BLaER1 treated with 17β-estradiol and CSF1 and Interleukin-3, amounts not matched to agents 10 nM and 100 nM (cell line): ENCODE results near the gene PCDHA8.

Experiments used
- H3K27ac ChIP-seq, 11 experiments: shearing (Covaris generic); formaldehyde crosslinking; 2 replicates each; pipeline ENCODE4 v1.8.1; 2022
- H3K27me3 ChIP-seq, 11 experiments: shearing (Covaris generic); formaldehyde crosslinking; 2 replicates each; pipeline ENCODE4 v1.8.1; 2022
- H3K36me3 ChIP-seq, 11 experiments: shearing (Covaris generic); formaldehyde crosslinking; 2 replicates each; pipeline ENCODE4 v1.8.1; 2022
- H3K4me1 ChIP-seq, 10 experiments: shearing (Covaris generic); formaldehyde crosslinking; 2 replicates each; pipeline ENCODE4 v1.8.1; 2022
- H3K4me2 ChIP-seq, 11 experiments: shearing (Covaris generic); formaldehyde crosslinking; 2 replicates each; pipeline ENCODE4 v1.8.1; 2022
- H3K4me3 ChIP-seq, 10 experiments: shearing (Covaris generic); formaldehyde crosslinking; 2 replicates each; pipeline ENCODE4 v1.8.1; 2022
- H3K9ac ChIP-seq, 11 experiments: shearing (Covaris generic); formaldehyde crosslinking; 2 replicates each; pipeline ENCODE4 v1.8.1; 2022
- H3K9me3 ChIP-seq, 11 experiments: shearing (Covaris generic); formaldehyde crosslinking; replicated peaks in 1 of 11; 2 replicates each; pipeline ENCODE4 v1.8.1; 2022
- H4K20me1 ChIP-seq, 11 experiments: shearing (Covaris generic); formaldehyde crosslinking; 2 replicates each; pipeline ENCODE4 v1.8.1; 2022
- Cebpa-rat ChIP-seq, 11 experiments: shearing (Covaris generic); IDR thresholded peaks; 2 replicates each; pipeline ENCODE4 v1.8.1; 2022

The PCDHA8 gene

DNA sequence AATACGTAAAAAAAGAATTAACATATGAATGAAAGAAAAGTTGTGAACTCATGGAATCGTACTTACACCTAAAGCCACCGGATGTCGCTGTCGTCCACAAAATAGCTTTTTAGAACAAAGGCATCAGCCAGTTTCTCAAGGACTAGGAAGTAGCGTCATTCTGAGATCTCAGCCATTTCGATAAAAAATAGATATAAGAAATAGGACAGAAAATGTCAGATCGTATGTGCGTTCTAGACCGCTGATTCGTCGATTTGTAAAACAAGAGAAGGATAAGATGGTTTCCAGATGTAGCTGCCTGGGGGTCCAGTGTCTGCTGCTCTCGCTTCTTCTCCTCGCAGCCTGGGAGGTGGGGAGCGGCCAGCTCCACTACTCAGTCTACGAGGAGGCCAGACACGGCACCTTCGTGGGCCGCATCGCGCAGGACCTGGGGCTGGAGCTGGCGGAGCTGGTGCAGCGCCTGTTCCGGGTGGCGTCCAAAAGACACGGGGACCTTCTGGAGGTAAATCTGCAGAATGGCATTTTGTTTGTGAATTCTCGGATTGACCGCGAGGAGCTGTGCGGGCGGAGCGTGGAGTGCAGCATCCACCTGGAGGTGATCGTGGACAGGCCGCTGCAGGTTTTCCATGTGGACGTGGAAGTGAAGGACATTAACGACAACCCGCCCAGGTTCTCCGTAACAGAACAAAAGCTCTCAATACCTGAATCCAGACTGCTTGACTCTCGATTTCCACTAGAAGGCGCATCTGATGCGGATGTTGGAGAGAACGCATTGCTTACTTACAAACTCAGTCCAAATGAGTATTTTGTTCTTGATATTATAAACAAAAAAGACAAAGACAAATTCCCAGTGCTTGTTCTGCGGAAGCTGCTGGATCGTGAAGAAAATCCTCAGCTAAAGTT is 15.0 kb downstream of the PCDHA8 start, which contains the start of gene PCDHA10:
Gene PCDHA10 (plus strand): TSS at position 126 of the 903 bp plus-strand sequence. CDS start 152 bp downstream, at position 278.
- Histone ChIP-seq H3K36me3 (no peaks in the 10 kb centered on the region), H3K9ac (no peak within 1 kb of the TSS), H3K27ac (no peak within 1 kb of the TSS), H3K27me3 (no peaks in the 10 kb centered on the region), H3K4me2 (no peak within 1 kb of the TSS), H3K4me1 (no peaks in the 10 kb centered on the region), H3K4me3 (no peak within 1 kb of the TSS), H4K20me1 (no peaks in the 10 kb centered on the region), H3K9me3 (peaks cover 29 to 46% (median 33%) of the 10 kb centered on the region in 11 experiments)
- TF ChIP-seq Cebpa-rat (IDR thresholded peaks at IDR 0.05) = no peak

DNA sequence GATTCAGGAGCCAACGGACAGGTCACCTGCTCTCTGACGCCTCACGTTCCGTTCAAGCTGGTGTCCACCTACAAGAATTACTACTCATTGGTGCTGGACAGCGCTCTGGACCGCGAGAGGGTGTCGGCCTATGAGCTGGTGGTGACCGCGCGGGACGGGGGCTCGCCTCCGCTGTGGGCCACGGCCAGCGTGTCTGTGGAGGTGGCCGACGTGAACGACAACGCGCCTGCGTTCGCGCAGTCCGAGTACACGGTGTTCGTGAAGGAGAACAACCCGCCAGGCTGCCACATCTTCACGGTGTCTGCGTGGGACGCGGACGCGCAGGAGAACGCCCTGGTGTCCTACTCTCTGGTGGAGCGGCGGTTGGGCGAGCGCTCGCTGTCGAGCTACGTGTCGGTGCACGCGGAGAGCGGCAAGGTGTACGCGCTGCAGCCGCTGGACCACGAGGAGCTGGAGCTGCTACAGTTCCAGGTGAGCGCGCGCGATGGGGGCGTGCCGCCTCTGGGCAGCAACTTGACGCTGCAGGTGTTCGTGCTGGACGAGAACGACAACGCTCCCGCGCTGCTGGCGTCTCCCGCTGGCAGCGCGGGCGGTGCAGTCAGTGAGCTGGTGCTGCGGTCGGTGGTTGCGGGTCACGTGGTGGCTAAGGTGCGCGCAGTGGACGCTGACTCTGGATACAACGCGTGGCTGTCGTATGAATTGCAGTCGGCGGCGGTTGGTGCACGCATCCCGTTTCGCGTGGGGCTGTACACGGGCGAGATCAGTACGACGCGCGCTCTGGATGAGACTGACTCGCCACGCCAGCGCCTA is 16.4 kb downstream of the PCDHA8 start:
- H3K4me2 ChIP-seq = no peak overlapping the region

DNA sequence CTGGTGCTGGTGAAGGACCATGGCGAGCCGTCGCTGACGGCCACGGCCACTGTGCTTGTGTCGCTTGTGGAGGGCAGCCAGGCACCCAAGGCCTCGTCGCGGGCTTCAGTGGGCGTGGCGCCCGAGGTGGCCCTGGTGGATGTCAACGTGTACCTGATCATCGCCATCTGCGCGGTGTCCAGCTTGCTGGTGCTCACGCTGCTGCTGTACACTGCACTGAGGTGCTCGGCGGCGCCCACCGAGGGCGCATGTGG is 16.9 kb downstream of the PCDHA8 start:
- no peak for TF ChIP-seq Cebpa-rat (IDR thresholded peaks at IDR 0.05)

More for the DNA sequence above, 16.4 kb downstream of the PCDHA8 start:
- no peak overlapping the region for H3K9ac ChIP-seq
- H3K4me1 ChIP-seq = no peaks in the 10 kb centered on the region
- no peak for TF ChIP-seq Cebpa-rat (IDR thresholded peaks at IDR 0.05)
- no peak overlapping the region for H3K4me3 ChIP-seq
- H4K20me1 ChIP-seq = no peaks in the 10 kb centered on the region
- H3K9me3 ChIP-seq = peaks cover 42 to 59% (median 47%) of the 10 kb centered on the region in 11 experiments
- no peaks in the 10 kb centered on the region for H3K27me3 ChIP-seq
- H3K27ac ChIP-seq = no peak overlapping the region
- H3K36me3 ChIP-seq = no peaks in the 10 kb centered on the region

DNA sequence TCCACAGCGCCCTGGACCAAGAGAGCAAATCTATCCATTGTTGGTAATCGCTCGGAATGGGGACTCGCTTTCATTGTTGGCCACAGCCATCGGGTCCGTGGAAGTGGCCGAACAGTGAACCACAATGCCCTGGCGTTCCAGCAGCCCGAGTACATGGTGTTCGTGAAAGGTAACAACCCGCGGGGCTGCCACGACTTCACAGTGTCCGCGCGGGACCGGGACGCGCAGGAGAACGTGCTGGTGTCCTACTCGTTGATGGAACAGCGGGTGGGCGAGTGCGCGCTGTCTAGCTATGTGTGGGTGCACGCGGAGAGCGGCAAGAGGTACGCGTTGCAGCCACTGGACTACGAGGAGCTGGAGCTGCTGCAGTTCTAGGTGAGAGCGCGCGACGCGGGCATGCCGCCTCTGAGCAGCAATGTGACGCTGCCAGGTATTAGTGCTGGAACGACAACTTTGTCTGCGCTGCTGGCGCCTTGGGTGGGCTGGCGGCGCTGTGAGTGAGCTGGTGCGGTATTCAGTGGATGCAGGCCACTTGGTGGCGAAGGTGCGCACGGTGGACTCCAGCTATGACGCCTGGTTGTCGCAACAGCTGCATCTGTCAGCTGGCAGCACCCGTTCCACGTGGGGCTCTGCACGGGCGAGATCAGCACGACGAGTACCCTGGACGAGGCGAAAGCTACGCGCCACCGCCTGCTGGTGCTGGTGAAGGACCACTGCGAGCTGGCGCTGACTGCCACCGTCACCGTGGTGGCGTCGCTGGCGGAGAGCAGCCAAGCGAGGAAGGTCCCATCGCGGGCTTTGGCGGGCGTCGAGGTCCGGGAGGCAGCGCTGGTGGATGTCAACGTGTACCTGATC is 21.7 kb downstream of the PCDHA8 start:
- Histone ChIP-seq H3K9me3 (peaks cover 29 to 42% (median 35%) of the 10 kb centered on the region in 11 experiments), H4K20me1 (no peaks in the 10 kb centered on the region), H3K4me3 (no peak overlapping the region), H3K4me2 (no peak overlapping the region), H3K27ac (no peak overlapping the region), H3K27me3 (no peaks in the 10 kb centered on the region), H3K36me3 (no peaks in the 10 kb centered on the region), H3K4me1 (no peaks in the 10 kb centered on the region), H3K9ac (no peak overlapping the region)
- no peak for TF ChIP-seq Cebpa-rat (IDR thresholded peaks at IDR 0.05)

More for the DNA sequence above, 16.9 kb downstream of the PCDHA8 start:
- Histone ChIP-seq H3K9ac (no peak overlapping the region), H4K20me1 (no peaks in the 10 kb centered on the region), H3K4me2 (no peak overlapping the region), H3K9me3 (peaks cover 47 to 61% (median 51%) of the 10 kb centered on the region in 11 experiments), H3K27ac (no peak overlapping the region), H3K27me3 (no peaks in the 10 kb centered on the region), H3K36me3 (no peaks in the 10 kb centered on the region), H3K4me1 (no peaks in the 10 kb centered on the region), H3K4me3 (no peak overlapping the region)

DNA sequence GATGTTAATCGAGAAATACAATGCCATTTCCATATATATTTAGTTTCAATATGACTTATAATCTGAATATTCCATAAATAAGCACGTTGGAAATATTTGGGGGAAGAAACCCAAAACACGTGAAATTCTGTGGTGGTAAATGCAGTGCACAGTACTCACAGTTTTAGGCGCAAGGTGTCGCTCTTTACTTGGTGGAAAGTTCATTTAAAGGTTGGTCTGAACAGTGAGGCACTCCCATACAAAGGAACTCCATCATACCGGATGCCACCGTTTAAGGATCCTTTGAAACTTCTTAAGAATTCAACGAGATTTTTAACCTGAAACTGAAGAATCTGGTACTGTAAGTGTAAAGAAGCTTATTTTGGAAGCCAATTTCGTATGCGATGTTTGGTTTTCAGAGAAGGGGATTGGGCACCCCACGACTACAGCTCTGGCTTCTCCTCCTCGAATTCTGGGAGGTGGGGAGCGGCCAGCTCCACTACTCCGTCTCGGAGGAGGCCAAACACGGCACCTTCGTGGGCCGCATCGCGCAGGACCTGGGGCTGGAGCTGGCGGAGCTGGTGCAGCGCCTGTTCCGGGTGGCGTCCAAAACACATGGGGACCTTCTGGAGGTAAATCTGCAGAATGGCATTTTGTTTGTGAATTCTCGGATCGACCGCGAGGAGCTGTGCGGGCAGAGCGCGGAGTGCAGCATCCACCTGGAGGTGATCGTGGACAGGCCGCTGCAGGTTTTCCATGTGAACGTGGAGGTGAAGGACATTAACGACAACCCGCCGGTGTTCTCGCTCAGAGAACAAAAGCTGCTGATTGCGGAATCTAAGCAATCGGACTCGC is 28.0 kb downstream of the PCDHA8 start, which contains the start of gene PCDHA11:
Gene PCDHA11 (plus strand): TSS at position 237 of the 834 bp plus-strand sequence. CDS start 147 bp downstream, at position 384.
- TF ChIP-seq Cebpa-rat (IDR thresholded peaks at IDR 0.05) = no peak
- no peak within 1 kb of the TSS for H3K9ac ChIP-seq
- no peak within 1 kb of the TSS for H3K27ac ChIP-seq
- H3K4me3 ChIP-seq = no peak within 1 kb of the TSS
- peaks cover 25 to 40% (median 28%) of the 10 kb centered on the region in 11 experiments for H3K9me3 ChIP-seq
- H3K4me2 ChIP-seq = no peak within 1 kb of the TSS
- no peaks in the 10 kb centered on the region for H3K27me3 ChIP-seq
- H3K4me1 ChIP-seq = no peaks in the 10 kb centered on the region
- H4K20me1 ChIP-seq = no peaks in the 10 kb centered on the region
- no peaks in the 10 kb centered on the region for H3K36me3 ChIP-seq

DNA sequence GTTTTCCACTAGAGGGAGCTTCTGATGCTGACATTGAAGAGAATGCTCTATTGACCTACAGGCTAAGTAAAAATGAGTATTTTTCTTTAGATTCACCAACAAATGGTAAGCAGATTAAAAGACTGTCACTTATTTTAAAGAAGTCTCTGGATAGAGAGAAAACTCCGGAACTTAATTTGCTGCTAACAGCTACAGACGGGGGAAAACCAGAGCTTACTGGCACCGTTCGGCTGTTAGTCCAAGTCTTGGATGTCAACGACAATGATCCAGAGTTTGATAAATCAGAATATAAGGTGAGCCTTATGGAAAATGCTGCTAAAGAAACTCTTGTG is 28.5 kb downstream of the PCDHA8 start:
- Histone ChIP-seq H4K20me1 (no peaks in the 10 kb centered on the region), H3K4me1 (no peaks in the 10 kb centered on the region), H3K9ac (no peak overlapping the region), H3K9me3 (peaks cover 25 to 40% (median 28%) of the 10 kb centered on the region in 11 experiments), H3K4me3 (no peak overlapping the region), H3K27ac (no peak overlapping the region), H3K36me3 (no peaks in the 10 kb centered on the region), H3K27me3 (no peaks in the 10 kb centered on the region), H3K4me2 (no peak overlapping the region)
- TF ChIP-seq Cebpa-rat (IDR thresholded peaks at IDR 0.05) = no peak

DNA sequence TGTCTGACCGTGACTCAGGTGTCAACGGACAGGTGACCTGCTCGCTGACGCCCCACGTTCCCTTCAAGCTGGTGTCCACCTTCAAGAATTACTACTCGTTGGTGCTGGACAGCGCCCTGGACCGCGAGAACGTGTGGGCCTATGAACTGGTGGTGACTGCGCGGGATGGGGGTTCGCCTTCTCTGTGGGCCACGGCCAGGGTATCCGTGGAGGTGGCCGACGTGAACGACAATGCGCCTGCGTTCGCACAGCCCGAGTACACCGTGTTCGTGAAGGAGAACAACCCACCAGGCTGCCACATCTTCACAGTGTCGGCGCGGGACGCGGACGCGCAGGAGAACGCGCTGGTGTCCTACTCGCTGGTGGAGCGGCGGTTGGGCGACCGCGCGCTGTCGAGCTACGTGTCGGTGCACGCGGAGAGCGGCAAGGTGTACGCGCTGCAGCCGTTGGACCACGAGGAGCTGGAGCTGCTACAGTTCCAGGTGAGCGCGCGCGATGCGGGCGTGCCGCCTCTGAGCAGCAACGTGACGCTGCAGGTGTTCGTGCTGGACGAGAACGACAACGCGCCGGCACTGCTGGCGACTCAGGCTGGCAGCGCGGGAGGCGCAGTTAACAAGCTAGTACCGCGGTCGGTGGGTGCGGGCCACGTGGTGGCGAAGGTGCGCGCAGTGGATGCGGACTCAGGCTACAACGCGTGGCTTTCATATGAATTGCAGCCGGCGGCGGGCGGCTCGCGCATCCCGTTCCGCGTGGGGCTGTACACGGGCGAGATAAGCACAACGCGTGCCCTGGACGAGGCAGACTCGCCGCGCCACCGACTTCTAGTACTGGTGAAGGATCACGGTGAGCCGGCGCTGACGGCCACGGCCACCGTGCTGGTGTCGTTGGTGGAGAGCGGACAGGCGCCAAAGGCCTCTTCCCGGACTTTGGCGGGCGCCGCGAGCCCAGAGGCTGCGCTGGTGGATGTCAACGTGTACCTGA is 29.5 kb downstream of the PCDHA8 start:
- no peak overlapping the region for H3K4me2 ChIP-seq
- TF ChIP-seq Cebpa-rat (IDR thresholded peaks at IDR 0.05) = no peak
- H4K20me1 ChIP-seq = no peaks in the 10 kb centered on the region
- H3K27me3 ChIP-seq = no peaks in the 10 kb centered on the region
- H3K27ac ChIP-seq = no peak overlapping the region
- H3K9me3 ChIP-seq = peaks cover 31 to 49% (median 33%) of the 10 kb centered on the region in 11 experiments
- H3K4me3 ChIP-seq = no peak overlapping the region
- H3K9ac ChIP-seq = no peak overlapping the region
- H3K4me1 ChIP-seq = no peaks in the 10 kb centered on the region
- H3K36me3 ChIP-seq = no peaks in the 10 kb centered on the region
